ENCODE measurements around the gene MED27. TPM values are rescaled to one million over a fixed set of nuclear protein-coding genes. Genes with fewer than 3 reads are reported as not detected.
A peak's percentile ranks its signal among the peaks of the same experiment; 100 is the strongest.

Gene MED27
- total and polyA plus RNA-seq, 10 of the 15 experiments (the other 5 are each of a cell fraction or from before 2014, with no cell fraction given), result 20.3 to 50.3 (median 35.5) TPM

DNA sequence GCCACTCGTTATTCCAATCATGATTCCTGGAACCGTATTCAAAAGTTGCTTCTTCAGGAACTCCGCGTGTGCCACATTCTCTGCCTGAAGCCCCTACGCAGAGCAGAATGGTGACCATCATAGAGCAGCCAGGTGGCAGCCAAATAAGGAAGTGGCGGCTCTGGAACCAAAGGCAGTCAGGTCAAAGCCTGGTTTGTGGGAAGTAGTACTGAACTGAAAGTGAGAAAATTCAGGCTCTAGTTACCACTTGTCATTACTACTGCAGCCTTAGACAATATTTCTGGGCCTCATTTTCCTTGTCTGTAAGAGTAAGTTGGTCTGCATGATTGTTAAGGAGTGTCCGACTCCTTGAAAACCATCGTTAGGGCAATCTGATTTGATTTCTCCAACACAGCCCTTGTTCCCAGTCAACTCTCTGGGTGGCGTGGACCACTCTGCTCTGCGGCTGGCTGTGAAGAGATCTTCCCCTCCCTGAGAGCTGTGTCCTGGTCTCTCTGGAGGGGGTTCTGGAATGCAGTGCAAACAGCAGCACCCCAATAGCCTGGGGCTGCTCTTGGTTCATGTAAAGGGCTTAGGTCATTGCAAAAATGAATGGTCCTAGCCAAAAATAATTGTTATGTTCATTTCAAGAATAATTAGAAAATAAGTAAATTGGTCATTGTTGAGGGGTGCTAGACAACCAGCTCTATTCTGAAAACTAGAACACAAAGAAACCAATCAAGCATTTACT, 102.4 kb downstream of the MED27 start:
- in situ Hi-C loops (cut with MboI) (no loop called here), intact Hi-C loops (cut with micrococcal nuclease; ENCODE audit: unreplicated experiment) (no loop called here)
- TF ChIP-seq RUNX3 (IDR thresholded peaks at IDR 0.05; ENCODE audit: low read length), result peak; percentile 27; the same call in 1 of the 2 replicates
- no peak for TF ChIP-seq IKZF2 (IDR thresholded peaks at IDR 0.05)
- 0 out of 2 replicates have a peak, but pooled peaks have one; percentile 15 for TF ChIP-seq MEF2A (IDR thresholded peaks at IDR 0.05; ENCODE audit: insufficient read depth, low read depth, low read length)
- peak; percentile 79 for TF ChIP-seq NR2F1 (conservative IDR thresholded peaks at IDR 0.05)
- TF ChIP-seq SPI1 (IDR thresholded peaks at IDR 0.05; ENCODE audit: borderline replicate concordance, insufficient read depth, low read depth, low read length), result peak; percentile 88
- peak; percentile 55 to 75; a peak in 3 of 4 replicates for TF ChIP-seq SRF (IDR thresholded peaks at IDR 0.05; ENCODE audit: low read depth in 2 of 2, low read length in 2 of 2)
- TF ChIP-seq, protein P1, sequence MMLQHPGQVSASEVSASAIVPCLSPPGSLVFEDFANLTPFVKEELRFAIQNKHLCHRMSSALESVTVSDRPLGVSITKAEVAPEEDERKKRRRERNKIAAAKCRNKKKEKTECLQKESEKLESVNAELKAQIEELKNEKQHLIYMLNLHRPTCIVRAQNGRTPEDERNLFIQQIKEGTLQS (IDR thresholded peaks at IDR 0.05; ENCODE audit: borderline replicate concordance, extremely low read depth, low read depth, low read length), result no peak
- peak; percentile 47; the same call in 1 of the 2 replicates for TF ChIP-seq JUNB (IDR thresholded peaks at IDR 0.05)
- no peaks in the 10 kb centered on the region for H4K20me1 ChIP-seq (ENCODE audit: control insufficient read depth, insufficient read depth)
- ChIA-PET POLR2A (no interaction called here), CTCF (interaction anchor here (0.8 kb wide), 1 partner anchor 30 kb away, joined by 3 read pairs; no protein-coding TSS in a partner anchor), RAD21 (ENCODE audit: unreplicated experiment) (no interaction called here), SMC1A (ENCODE audit: uncharacterized antibody, unreplicated experiment) (interaction anchor here (0.7 kb wide), 1 partner anchor 34 kb away, joined by 3 read pairs; no protein-coding TSS in a partner anchor)
- no peaks in the 10 kb centered on the region for H3K79me2 ChIP-seq (ENCODE audit: control insufficient read depth, insufficient read depth, low read length)
- FAIRE-seq, result peak; percentile 49
- DNase-seq (ENCODE audit: low read depth, low spot score), result no peak
- no peak overlapping the region for H3K4me3 ChIP-seq
- peaks cover 10% of the 10 kb centered on the region for H3K4me1 ChIP-seq (ENCODE audit: control insufficient read depth, insufficient read depth, low read length)
- peak overlapping the region; percentile 2; the same call in 1 of the 2 replicates for H3K4me2 ChIP-seq (ENCODE audit: control insufficient read depth, insufficient read depth)
- H3K9ac ChIP-seq (ENCODE audit: control insufficient read depth, insufficient read depth, low read length), result no peak overlapping the region; the same call in 1 of the 2 replicates
- H3K36me3 ChIP-seq (ENCODE audit: control insufficient read depth in 2 of 2, insufficient read depth in 2 of 2, low read length in 1 of 2), result no peaks in the 10 kb centered on the region
- no peak overlapping the region for H2AFZ ChIP-seq (ENCODE audit: control insufficient read depth, low read depth, low read length)
- H3K9me3 ChIP-seq (replicated peaks; ENCODE audit: control insufficient read depth, insufficient read depth, low read length), result no peaks in the 10 kb centered on the region
- 97% methylated on average over 10 of the region's 10 CpGs for WGBS (ENCODE audit: insufficient coverage, insufficient replicate concordance, low lambda C conversion rate, missing lambda C conversion rate)
- BruUV-seq (replicated peaks), result no TSS peak
- no peaks in the 10 kb centered on the region for H3K27me3 ChIP-seq (replicated peaks in 1 of 2; ENCODE audit: control insufficient read depth in 2 of 2, insufficient read depth in 2 of 2, low read length in 1 of 2)
- no peak overlapping the region for H3K27ac ChIP-seq (ENCODE audit: control insufficient read depth, insufficient read depth)
- peak; percentile 59 for ATAC-seq
